ENCODE data around the gene CLEC9A. TPM values are rescaled to one million over a fixed set of nuclear protein-coding genes. Genes with fewer than 3 reads are reported as not detected.

The CLEC9A gene
- not detected in 5 replicates for total RNA-seq (2022; extraction: Qiagen RNA extraction; ENCODE audit: low read depth)

GRCh38 chr12:10030446-10030845, at the start of gene CLEC9A:
Gene CLEC9A (plus strand): TSS chr12:10030682. CDS start chr12:10052688, 22,006 bp downstream.

GRCh38 chr12:9999016-9999415, 31.5 kb upstream of the CLEC9A start, which contains the start of gene CLEC1B:
Gene CLEC1B (minus strand): TSS chr12:9999121. CDS start chr12:9999100, 21 bp downstream.

GRCh38 chr12:10098791-10099190, 68.3 kb downstream of the CLEC9A start, which contains the start of gene CLEC1A:
Gene CLEC1A (minus strand): TSS chr12:10098985. CDS start chr12:10098922, 63 bp downstream.

Other genes with a start within 250 kb of the CLEC9A start
- gene KLRF1, start 203.2 kb upstream of the CLEC9A start, total RNA-seq (2022; extraction: Qiagen RNA extraction; ENCODE audit: low read depth): not detected in 5 replicates
- 1.0 to 1.6 TPM (median 1.5 TPM) in 5 replicates for gene CLEC2B, start 161.3 kb upstream of the CLEC9A start, total RNA-seq (2022; extraction: Qiagen RNA extraction; ENCODE audit: low read depth)
- not detected in 5 replicates for gene KLRF2, start 149.2 kb upstream of the CLEC9A start, total RNA-seq (2022; extraction: Qiagen RNA extraction; ENCODE audit: low read depth)
- not detected in 5 replicates for gene CLEC2A, start 98.3 kb upstream of the CLEC9A start, total RNA-seq (2022; extraction: Qiagen RNA extraction; ENCODE audit: low read depth)
- gene CLEC12A, start 59.3 kb upstream of the CLEC9A start, total RNA-seq (2022; extraction: Qiagen RNA extraction; ENCODE audit: low read depth): not detected in 5 replicates
- gene CLEC1B, start 31.6 kb upstream of the CLEC9A start, total RNA-seq (2022; extraction: Qiagen RNA extraction; ENCODE audit: low read depth): not detected in 5 replicates
- gene CLEC12B, start 20.1 kb upstream of the CLEC9A start, total RNA-seq (2022; extraction: Qiagen RNA extraction; ENCODE audit: low read depth): not detected in 5 replicates
- not detected in 5 replicates for gene CLEC1A, start 68.3 kb downstream of the CLEC9A start, total RNA-seq (2022; extraction: Qiagen RNA extraction; ENCODE audit: low read depth)
- gene CLEC7A, start 99.5 kb downstream of the CLEC9A start, total RNA-seq (2022; extraction: Qiagen RNA extraction; ENCODE audit: low read depth): not detected in 5 replicates
- gene OLR1, start 141.4 kb downstream of the CLEC9A start, total RNA-seq (2022; extraction: Qiagen RNA extraction; ENCODE audit: low read depth): 0.72 to 1.8 TPM (median 1.2 TPM) in 5 replicates
- gene TMEM52B, start 148.3 kb downstream of the CLEC9A start, total RNA-seq (2022; extraction: Qiagen RNA extraction; ENCODE audit: low read depth): 0.08 to 0.64 TPM (median 0.16 TPM) in 4 of 5 replicates, not detected in the other
- 37.0 to 47.9 TPM (median 37.9 TPM) in 5 replicates for gene GABARAPL1, start 182.2 kb downstream of the CLEC9A start, total RNA-seq (2022; extraction: Qiagen RNA extraction; ENCODE audit: low read depth)

Data from A549 treated with GW870086 at 1 μM for 4 hours (cell line).